Measurements from ENCODE around the gene MIEN1. TPM values are rescaled to one million over a fixed set of nuclear protein-coding genes. Genes with fewer than 3 reads are reported as not detected.
"Not testable (repeated sequence)": the region's sequence is repeated elsewhere in the genome, so short reads cannot be mapped to it uniquely, and the experiment has no call there.

MIEN1 gene
- total RNA-seq, 2 donors from 2014 or later = 79.1 to 98.2 TPM

- Histone ChIP-seq H3K4me3 (peak overlapping the region in 1 of 2 donors; percentile 90), H3K27ac (peak overlapping the region; percentile 81 to 97 (median 94)), H3K36me3 (replicated peaks in 1 of 2; ENCODE audit: insufficient read depth in 1 of 2, low read depth in 2 of 2) (no peaks in the 10 kb centered on the region), H3K9me3 (no peaks in the 10 kb centered on the region), H3K27me3 (no peaks in the 10 kb centered on the region), H3K4me1 (peaks cover 64% of the 10 kb centered on the region)
- intact Hi-C loops (cut with DNase I) = no loop called here
- DNase-seq (peak in 3 of 4 donors; percentile 45 to 67 (median 54)), ATAC-seq (no peak)
- TF ChIP-seq CTCF (IDR thresholded peaks at IDR 0.05) = no peak
- peak in 1 of 3 donors; percentile 15 for TF ChIP-seq POLR2A (IDR thresholded peaks at IDR 0.05)
- WGBS, 2 donors = 19 to 22% methylated on average over 6 to 10 of the region's 10 CpGs
Measured at GRCh38 chr17:39701012-39701783, 29.1 kb downstream of the MIEN1 start.

- DNase-seq (peak in 2 of 4 donors; percentile 35 to 36), ATAC-seq (peak; percentile 62)
- Histone ChIP-seq H3K27ac (peak overlapping the region; percentile 81 to 97 (median 94)), H3K4me1 (peaks cover 62% of the 10 kb centered on the region), H3K27me3 (no peaks in the 10 kb centered on the region), H3K36me3 (replicated peaks in 1 of 2; ENCODE audit: insufficient read depth in 1 of 2, low read depth in 2 of 2) (no peaks in the 10 kb centered on the region), H3K4me3 (peak overlapping the region; percentile 90 to 96), H3K9me3 (no peaks in the 10 kb centered on the region)
- intact Hi-C loops (cut with DNase I) = no loop called here
- WGBS, 2 donors = 0 to 1% methylated on average over 5 to 51 of the region's 57 CpGs
- TF ChIP-seq POLR2A (IDR thresholded peaks at IDR 0.05) (no peak), CTCF (IDR thresholded peaks at IDR 0.05) (no peak)
Measured at GRCh38 chr17:39700148-39700987, 30.0 kb downstream of the MIEN1 start.

- intact Hi-C loops (cut with DNase I) = no loop called here
- Histone ChIP-seq H3K27ac (peak within 1 kb of the TSS; percentile 81 to 97 (median 94)), H3K4me3 (peak within 1 kb of the TSS; percentile 90 to 96), H3K36me3 (replicated peaks in 1 of 2; ENCODE audit: insufficient read depth in 1 of 2, low read depth in 2 of 2) (no peaks in the 10 kb centered on the region), H3K9me3 (no peaks in the 10 kb centered on the region), H3K4me1 (peaks cover 56% of the 10 kb centered on the region), H3K27me3 (no peaks in the 10 kb centered on the region)
- peak; percentile 73 to 84 (median 82) for DNase-seq
- WGBS, 2 donors = 1 to 4% methylated on average over 11 to 20 of the region's 20 CpGs
- TF ChIP-seq CTCF (IDR thresholded peaks at IDR 0.05) (no peak), POLR2A (IDR thresholded peaks at IDR 0.05) (peak; percentile 63 to 86 (median 86))
- peak; percentile 84 for ATAC-seq
Measured at GRCh38 chr17:39699818-39700147, 30.5 kb downstream of the MIEN1 start, which contains the start of gene ERBB2. TSS of gene ERBB2 (plus strand) at chr17:39700064. CDS start at chr17:39700239, 175 bp downstream.

- Histone ChIP-seq H3K4me3 (peak overlapping the region; percentile 90 to 96), H3K4me1 (peaks cover 51% of the 10 kb centered on the region), H3K27ac (peak overlapping the region; percentile 81 to 97 (median 94))
- ATAC-seq; H3K27me3 ChIP-seq; DNase-seq; intact Hi-C loops (cut with DNase I); H3K36me3 ChIP-seq (replicated peaks in 1 of 2; ENCODE audit: insufficient read depth in 1 of 2, low read depth in 2 of 2); H3K9me3 ChIP-seq: not testable (repeated sequence)
- 43 to 49% methylated on average over 11 of the region's 11 CpGs for WGBS, 2 donors
Measured at GRCh38 chr17:39699157-39699817, 31.0 kb downstream of the MIEN1 start.

- Histone ChIP-seq H3K27ac (no peak overlapping the region), H3K27me3 (no peaks in the 10 kb centered on the region), H3K9me3 (no peaks in the 10 kb centered on the region), H3K4me3 (no peak overlapping the region), H3K4me1 (peaks cover 38% of the 10 kb centered on the region), H3K36me3 (replicated peaks in 1 of 2; ENCODE audit: insufficient read depth in 1 of 2, low read depth in 2 of 2) (no peaks in the 10 kb centered on the region)
- intact Hi-C loops (cut with DNase I) = no loop called here
- DNase-seq = no peak
- 71 to 83% methylated on average over 4 to 5 of the region's 5 CpGs for WGBS, 2 donors
- no peak for ATAC-seq
- TF ChIP-seq CTCF (IDR thresholded peaks at IDR 0.05) (no peak), POLR2A (IDR thresholded peaks at IDR 0.05) (no peak)
Measured at GRCh38 chr17:39697961-39698360, 32.4 kb downstream of the MIEN1 start.

All from body of pancreas (tissue), 4 donors.